GM19351 (cell line): ENCODE results near the gene HABP2.

Experiments used
- ATAC-seq: cut with Tn5 transposase; IDR thresholded peaks from one replicate; pipeline ENCODE4 v1.9.1; 2021; ENCODE audit warnings: mild to moderate bottlenecking, moderate library complexity; ENCODE audit not compliant: unreplicated experiment

Gene HABP2

DNA sequence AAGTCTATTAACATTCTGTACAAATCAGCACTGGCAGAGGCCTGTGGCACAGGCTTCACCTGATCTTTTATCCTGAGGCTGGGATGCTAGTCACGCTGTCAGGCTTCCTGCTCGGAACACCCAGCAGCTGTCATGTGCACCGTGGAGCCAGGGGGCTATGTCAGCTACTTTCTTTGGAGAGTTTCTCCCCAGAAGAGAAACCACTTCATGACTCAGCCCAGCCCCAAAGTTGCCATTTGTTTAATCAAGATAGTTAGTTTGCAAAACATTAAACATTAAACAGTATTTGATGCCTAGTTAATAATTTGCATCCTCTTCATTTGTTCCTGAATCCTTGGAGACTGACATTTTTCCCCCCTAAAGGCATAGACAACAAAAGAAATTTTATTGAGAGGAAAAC is at the start of gene HABP2:
TSS of gene HABP2 (plus strand) at position 353 of the 400 bp plus-strand sequence. CDS start 69 bp downstream, outside the sequence.
- ATAC-seq = no peak

DNA sequence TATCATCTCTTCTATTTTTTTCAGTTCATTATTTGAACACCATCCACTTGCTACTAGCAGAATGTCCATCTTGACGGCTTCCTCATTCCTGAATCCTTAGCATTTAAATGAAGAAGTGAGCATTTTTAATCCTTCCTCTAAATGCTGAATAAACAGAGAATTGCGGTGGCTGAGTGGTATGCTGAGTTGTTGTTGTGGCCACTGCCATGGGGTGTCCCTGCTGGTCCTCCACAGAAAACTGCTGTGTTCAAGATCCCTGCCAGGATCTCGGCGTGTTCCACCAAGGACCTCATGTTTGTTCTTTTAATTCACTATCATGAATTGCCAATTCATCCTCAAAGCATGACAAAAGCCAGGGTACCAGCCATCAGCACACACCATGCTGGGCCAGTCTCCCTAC is 48.9 kb upstream of the HABP2 start:
- ATAC-seq = no peak

DNA sequence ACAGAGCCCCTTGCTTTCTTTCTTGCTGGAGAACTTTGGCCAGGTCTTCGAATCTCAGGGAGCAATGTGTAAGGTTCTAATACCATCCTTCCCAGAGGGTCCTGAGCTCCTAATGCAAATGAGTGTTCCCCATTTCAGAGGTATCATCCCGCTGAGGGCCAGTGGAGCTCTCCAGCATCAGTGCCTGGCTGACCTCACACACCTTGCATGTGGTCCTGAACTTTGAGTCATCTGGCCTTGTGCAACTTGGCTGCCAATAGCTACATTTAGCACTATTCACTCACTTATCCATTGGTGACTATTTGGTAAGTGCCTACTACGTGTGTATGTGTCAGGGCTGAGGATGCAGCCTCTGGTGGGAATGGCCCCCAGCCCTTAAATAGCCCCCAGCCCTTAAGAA is 48.4 kb upstream of the HABP2 start:
- ATAC-seq = no peak

DNA sequence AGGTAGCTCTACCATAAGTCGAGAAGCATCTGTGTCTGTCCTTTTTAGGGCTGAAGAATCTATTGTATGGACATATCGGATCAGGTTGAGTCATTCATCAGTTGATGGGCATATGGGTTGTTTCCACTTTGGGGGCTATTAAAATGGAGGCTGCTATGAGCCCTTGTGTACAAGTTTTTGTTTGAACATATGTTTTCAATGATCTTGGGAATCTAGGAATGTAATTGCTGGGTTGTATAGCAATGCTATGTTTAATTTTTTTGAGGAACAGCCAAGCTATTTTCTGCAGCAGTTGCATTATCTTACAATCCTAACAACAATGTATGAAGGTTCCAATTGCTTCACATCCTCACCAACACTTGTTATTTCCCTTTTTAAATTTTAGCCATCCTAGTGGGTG is 46.4 kb upstream of the HABP2 start:
- ATAC-seq = no peak

DNA sequence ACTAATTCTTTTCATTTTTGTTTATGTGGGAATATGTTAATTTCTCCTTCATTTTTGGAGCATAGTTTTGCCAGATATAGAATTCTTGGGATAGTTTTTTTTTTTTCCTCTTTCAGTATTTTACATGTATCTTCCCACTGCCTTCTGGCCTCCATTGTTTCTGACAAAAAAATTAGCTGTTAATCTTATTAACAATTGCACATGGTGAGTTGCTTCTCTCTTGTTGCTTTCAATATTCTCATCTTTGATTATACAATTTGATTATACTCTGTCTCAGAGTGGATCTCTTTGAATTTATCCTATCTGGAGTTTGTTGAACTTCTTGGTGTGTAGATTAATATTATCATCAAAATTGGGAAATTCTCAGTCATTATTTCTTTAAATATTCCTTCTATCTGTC is 41.4 kb upstream of the HABP2 start:
- ATAC-seq = no peak

DNA sequence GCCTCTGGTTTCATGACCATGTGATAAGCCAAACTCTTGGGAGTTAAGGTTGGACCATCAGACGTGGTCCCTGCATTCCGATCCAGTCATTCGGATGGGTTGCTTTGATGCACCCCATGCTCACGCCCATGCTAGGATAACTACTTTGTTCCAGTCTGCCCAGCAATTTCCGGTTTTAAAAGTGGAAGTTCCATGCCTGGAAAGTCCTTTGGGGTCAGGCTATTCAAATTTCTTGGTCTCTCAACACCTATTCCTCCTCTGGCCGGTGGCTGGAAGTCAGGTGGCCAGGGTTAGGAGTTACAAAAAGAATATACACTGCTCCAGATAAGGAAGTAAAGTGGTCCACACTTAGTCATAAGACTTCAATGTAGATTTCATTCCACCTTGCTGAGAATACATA is 37.7 kb upstream of the HABP2 start:
- ATAC-seq = no peak

DNA sequence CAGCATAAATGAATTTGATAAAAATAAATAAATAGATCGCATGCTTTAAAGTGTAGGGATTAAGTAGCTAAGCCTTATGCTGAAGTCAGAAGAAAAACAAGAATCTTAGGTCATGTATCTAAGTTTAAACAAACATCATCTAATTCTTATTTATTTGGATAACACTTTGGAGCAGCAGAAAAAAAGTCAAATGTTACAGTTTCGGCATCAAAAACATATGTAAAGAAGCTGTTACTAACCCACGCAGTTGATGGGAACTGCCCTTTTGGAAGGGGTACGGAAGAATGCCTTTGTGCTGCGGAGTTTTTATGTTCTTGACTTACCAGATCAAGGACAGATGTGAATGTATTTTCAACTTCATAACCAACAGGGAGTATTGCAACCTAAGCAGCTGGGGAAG is 37.3 kb upstream of the HABP2 start:
- ATAC-seq = no peak

DNA sequence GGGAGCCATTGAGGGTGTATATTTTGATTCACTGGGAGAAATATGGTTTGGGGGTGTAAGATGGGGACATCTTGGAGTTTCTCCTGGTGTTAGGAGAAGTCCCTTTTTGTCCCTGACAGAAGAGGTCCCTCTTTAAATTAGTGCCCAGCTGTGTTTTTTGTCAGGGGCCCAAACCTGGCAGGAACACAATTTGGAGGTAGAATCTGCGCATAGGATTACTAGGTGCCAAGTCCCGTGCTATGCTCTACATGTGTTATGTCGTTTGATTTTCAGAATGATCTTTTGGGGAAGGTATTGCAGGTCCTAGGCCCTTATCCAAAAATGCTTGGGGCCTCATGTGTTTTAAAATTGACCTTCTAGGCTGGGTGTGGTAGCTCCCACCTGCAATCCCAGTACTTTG is 36.8 kb upstream of the HABP2 start:
- no peak for ATAC-seq

DNA sequence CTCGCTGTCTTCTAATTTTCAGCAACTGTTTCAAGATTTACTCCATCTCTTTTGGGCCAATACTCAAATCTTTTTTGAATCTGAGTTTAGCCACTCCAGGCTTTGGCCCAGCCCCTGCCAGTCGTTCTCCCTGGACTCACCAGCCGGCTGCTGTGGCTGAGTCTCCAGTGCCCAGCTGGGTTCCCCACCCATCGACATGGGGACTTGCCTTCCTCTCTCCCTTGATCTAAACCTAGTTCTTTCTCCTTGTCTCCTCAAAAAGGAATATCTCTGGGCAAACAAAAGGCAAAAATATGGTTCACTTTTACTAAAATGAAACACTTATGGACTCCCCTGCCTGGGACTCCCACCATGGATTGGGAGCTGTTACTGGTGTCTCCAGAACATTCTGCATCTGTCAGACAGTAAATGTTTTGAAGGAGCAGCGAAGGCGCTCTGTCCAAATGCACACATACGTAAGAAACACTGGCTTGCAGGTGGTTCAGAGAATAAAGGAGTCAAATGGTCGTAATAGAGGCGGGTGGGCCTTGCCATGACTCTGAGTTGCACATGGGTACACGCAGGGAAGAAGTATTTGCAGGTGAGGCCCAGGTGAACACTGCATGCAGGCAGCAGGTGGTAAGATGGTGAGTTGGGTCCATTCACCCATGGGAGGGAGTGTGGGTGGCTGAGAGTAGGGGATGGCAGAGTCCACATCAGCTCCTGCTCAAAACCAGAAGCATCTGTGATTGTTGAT is 35.5 kb upstream of the HABP2 start:
- no peak for ATAC-seq

DNA sequence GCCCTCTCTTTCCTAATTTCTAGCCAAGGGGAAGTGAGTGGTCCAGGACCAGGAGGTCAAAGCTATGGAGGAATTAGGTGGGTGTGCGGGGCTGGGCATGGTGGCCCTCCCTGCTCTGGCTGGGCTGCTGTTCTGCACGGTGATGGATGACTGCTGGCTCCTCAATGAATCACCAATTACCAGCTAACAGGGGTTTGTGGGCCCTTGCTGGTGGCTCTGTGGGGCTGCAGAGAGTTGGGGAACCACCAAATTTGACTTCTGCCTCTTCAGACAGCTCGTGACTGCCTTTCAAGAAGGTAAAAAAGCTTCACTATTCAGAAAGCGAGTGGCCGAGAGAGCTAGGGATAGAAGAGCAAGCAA is 35.0 kb upstream of the HABP2 start:
- no peak for ATAC-seq

DNA sequence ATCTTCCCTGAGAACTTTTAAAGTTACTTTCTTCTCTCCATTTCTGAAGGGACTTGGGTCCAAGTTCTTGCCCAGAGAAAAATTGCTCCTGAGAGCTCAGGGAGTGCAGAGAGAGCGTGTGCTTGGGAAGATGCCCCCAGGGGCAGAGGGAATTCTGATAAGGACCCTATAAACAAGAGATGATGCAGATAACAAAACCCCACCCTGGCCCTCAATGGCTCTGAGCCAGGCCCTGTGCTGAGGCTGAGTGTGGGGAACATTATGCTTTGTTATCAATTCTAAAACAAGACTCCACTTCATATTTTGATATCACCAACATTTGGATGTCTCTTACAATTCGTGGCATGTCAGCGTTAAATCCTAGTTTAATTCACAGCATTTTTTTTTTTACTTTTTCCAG is 34.4 kb upstream of the HABP2 start:
- no peak for ATAC-seq

DNA sequence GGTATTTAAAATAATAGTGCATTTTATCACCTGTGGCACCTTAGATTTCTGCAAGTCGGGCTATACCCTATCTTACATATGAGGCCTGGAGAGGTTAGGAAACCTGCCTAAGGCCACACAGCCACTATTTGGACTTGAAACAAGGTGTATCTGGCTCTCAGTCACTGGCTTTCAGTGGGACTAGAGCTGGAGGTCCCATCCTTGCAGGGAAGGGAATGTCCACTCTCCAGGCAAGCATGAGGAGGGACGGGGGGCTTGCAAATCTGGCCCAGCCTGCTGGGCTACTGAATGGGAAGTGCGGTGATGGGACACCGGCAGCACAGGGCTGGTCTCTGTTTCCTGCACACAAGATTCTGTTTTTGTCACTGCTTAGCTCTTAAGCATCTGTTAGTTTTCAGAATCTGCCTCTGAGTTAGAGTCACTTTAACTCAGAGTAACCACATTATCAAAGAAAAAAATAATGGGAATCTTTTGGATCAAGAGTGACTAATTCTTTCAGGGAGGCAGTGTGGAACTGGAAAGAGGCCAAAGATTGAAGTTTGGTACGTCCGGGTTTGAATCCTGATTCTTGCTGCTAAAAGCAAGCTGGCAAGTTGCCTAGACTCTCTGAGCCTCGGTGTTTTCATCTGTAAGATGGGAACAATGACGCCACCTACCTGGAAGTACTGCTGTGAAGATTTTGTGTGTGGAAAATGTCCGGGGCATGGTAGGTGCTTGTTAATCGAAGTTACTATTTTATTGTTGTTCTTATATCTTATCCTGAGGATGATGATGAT is 33.8 kb upstream of the HABP2 start:
- no peak for ATAC-seq

DNA sequence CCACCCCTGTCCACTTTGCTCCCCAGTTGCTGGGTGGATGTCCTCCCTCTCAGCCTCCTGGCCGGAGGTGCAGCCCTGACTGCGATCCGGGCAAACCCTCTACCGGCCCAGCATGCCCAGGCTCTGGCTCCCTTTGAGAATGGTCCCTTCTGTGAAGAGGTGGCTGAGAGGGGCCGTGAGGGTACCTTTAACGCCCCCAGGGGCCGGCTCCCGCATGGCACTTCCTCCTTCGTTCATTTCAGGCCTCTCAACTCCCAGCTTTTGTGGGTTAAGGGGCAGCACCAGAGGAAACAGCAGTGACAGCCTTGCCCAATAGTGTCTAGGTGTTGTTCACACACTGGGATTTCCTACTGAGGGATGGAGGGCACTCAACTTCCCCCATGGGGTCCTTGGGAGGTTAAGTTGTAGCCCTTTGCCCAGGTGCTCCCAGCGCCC is 33.2 kb upstream of the HABP2 start:
- no peak for ATAC-seq

DNA sequence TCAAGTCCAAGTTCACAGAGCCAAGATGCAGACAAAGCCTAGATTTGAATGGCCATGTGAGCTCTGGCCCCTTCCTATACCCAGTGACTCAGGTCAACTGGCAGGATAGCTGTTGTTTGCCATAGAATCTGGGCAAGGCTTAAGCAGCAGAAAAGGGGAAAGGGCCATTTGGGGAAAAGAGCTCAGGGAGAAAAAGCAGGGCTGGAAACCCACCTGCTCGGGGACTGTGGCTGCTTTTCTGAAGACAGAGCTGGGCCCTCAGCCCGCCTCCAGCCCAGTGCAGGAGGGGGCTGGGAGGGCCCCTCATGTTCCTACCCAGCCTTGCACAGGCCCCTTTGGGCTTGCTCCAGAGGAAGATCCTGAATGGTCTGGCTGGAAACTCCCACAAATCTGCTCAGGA is 32.6 kb upstream of the HABP2 start:
- no peak for ATAC-seq

DNA sequence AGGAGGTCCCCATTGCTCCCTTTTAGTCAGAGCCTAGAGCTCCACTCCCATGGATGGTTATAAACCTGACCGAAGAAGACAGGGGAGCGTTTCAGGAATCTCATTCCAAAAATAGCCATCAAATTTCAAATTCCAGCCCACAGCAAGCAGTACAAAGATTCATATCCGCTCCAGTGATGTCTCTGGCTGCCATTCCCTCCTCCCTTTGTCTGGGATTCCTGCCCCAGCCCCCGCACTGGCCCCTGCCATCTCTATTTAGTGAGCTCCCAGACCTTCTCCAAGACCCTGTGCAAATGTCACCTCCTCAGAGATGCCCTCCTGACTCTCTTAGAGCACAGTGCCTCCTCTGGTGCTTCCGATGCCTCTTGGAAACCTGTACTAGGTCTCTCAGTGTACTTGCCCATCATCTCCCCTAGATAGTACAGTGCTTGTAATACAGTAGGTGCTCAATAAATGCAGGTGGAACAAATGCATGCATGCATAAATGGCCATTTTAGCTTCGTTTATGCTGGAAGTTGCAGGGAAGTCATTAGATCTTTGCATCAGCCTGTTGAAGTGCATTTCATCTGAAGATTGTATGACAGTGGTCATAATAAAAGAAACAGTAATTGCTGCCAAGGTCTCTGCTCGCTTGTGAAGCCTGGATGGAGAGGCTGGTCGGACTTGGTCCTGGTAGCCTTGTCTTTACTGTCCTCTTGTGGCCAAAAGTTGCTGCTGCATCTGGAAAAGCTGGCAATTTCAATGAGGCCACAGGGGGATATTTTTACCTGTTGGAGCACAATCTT is 32.0 kb upstream of the HABP2 start:
- ATAC-seq = peak; percentile 80

DNA sequence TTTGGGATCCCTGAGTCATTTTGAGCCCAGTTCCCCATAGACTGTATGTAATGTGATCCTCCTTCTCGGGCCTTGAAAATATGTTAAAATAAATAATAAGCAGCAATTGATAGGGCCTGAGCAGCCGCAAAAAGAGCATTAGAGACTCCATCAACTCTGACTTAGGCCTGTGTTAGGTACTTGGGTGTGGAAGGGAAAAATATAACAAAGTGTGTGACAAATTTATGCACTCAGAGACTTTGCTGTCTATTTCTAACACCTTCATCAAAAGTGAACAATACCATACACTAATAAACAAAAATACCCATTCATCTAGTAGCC is 31.4 kb upstream of the HABP2 start:
- no peak for ATAC-seq

DNA sequence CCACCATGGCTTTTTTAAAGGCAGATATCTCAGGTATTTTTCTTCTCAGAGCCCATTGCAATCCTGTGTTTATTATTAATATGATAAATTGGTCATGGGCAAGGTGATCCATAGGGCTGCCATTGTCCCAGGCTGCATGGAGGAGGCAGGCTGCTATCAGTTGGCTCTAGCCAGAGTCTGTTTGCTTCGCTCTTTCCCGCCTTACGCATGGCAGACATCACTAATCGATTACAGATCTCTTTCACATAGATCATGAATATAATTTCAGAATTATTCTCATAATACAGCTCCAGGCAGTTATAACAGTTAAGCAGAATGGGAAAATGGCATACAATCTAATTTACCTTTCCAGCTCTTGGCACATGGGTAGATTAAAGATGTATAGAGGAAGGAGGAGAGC is 30.4 kb upstream of the HABP2 start:
- ATAC-seq = no peak

DNA sequence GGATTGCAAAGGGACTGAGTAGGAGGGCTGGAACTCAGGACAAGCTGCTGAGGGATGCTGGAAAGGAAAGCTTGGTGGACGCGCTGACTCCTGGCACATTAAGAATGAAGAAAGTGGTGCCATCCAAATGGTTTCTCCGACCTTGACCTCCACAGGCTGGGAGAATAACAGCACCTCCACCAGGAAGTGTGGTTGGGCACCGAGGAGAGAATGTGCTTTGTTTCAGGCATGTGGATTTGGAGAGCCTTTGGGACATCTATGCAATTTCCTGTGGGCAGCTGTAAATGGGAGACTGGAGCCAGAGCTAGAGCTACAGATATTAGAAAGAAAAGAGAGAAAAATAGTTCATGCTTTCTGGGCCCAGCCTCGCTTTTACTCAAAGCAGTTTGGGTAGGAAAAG is 29.8 kb upstream of the HABP2 start:
- ATAC-seq = no peak

DNA sequence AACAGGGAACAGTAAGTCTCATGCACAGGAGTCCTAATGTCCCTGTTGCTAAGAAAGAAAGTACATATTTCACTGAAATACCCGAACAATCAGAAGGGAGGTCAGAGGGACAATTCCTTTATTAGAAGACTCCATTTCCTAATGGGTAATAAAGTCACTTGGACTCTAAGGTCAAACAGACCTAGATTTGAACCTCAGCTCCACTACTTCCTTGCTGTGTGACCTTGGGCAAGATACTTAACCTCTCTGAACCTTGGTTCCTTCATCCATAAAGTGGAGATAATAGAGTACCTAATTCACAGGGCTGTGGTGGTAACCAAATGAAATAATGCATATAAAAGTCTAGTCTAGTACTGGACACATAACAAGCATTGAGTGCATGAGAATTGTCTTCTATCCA is 29.2 kb upstream of the HABP2 start:
- no peak for ATAC-seq

DNA sequence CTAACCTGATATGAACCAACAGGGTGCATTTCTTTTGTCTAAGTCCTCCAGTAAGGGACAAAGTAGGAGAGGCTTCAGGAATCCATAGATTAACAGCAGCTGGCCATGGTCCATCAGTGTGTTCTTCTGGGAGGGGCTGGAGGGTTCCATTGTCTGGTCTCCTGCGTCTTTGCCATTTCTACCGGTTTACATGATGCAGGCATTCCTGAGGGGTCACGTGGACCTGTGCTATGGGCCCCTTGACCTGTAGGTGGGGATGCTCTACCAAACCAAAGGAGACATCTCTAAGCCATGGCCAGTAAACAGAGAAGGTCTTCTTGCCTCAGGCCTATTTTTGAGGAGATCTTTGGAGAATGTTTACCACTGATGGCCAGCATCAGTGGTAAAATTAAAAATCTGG is 28.7 kb upstream of the HABP2 start:
- no peak for ATAC-seq

DNA sequence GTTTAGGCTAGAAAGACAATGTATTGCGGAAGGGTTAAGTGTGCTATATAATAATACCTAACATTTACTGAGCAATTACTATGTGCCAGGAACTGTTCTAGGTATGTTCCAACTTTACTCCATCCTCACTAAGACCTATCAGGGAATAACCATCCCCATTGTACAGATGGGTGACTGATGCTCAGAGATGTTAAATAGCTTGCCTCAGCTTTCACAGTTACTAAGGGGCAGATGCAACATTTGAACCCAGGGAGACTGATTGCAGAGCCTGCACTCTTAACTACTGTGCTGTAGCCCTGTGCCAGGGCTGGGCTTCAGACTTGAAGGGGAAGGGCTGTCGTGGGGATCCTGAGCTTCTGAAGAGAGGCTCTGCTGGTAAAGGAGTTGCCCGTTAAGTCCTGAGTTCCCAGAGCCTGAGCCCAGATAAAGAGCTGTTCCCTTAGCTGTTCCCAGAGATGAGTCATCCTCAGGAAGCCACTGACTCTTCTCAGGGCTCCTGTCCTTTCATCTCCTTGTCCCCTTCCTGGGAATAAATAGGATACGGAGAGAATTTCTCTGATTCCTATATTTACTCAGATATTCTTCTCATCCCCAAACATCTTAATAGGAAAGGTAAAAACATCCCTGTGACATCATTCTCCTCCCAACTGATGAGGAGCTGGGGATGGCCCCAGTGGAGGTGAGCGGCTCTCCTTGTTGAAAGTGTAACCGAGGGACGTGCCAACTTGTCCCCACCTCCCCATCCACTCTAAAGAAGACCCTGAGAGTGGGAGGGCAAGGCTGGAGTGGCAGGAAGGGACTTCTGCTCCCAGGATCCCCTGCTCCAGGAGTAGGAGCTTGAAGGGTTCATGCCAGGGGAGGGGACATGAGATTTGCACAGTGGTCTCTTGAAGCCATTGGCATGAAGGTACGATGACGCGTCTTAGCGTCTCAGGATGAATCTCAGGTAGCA is 28.0 kb upstream of the HABP2 start:
- ATAC-seq = no peak
